ENCODE data around the gene COPE.

Gene COPE

GRCh38 chr19:18855647-18856384 is 63.4 kb downstream of the COPE start:
- H3K4me3 ChIP-seq (ENCODE audit: low read depth, low read length) = no peak overlapping the region
- TF ChIP-seq, protein P1, sequence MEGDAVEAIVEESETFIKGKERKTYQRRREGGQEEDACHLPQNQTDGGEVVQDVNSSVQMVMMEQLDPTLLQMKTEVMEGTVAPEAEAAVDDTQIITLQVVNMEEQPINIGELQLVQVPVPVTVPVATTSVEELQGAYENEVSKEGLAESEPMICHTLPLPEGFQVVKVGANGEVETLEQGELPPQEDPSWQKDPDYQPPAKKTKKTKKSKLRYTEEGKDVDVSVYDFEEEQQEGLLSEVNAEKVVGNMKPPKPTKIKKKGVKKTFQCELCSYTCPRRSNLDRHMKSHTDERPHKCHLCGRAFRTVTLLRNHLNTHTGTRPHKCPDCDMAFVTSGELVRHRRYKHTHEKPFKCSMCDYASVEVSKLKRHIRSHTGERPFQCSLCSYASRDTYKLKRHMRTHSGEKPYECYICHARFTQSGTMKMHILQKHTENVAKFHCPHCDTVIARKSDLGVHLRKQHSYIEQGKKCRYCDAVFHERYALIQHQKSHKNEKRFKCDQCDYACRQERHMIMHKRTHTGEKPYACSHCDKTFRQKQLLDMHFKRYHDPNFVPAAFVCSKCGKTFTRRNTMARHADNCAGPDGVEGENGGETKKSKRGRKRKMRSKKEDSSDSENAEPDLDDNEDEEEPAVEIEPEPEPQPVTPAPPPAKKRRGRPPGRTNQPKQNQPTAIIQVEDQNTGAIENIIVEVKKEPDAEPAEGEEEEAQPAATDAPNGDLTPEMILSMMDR (IDR thresholded peaks at IDR 0.05; ENCODE audit: control insufficient read depth, extremely low read depth, insufficient read depth) = no peak
- DNase-seq (ENCODE audit: low read depth) = no peak

DNA sequence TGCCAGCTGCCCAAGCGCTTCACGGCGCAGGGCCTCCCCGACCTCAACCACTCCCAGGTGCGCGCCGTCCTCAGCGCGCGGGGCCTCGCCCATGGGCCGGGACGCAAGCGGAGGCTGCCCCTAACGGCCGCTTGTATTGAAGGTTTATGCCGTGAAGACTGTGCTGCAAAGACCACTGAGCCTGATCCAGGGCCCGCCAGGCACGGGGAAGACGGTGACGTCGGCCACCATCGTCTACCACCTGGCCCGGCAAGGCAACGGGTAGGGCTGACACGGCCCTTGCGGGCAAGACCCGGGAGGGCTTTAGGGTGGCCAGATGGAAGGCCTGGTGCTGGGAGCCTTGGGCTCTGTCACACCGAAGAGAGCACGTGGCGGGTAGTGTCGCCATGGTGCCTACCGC is 64.2 kb downstream of the COPE start:
- DNase-seq (ENCODE audit: low read depth) = no peak
- TF ChIP-seq, protein P1 (IDR thresholded peaks at IDR 0.05; ENCODE audit: control insufficient read depth, extremely low read depth, insufficient read depth) = no peak
- H3K4me3 ChIP-seq (ENCODE audit: low read depth, low read length) = no peak overlapping the region

DNA sequence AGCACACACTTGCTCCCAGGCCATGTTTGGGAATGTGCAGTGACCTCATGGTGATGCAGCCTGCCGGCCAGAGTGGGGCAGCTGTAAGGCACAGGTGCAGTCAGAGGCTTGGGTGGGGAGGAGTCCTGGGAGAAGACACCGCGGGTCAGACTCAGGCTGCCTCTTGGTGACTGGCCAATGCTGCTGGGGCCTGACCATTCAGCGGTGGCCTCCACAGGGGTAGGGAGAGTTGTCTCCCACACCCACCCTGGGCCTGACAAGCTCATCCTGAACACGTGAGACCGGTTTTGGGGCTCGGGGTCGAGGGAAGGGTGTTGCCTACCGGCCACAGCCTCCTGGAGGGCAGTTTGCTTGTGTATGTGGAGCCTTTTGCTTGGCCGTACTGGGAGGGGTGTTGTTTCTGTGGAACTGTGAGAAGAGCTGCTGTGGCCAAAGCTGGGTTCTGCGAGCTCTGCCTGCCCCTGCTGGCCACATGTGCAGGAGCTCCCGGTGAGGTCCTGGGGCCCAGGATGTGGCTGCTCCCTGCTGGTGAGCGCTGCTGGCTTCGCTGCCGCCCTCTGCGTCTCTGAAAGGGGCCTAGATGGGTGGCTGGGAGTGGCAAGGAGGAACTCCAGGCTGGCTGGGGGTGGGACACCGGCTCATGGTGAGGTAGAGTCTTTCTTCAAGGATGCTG is 65.3 kb downstream of the COPE start:
- H3K4me3 ChIP-seq (ENCODE audit: low read depth, low read length) = no peak overlapping the region
- TF ChIP-seq, protein P1 (IDR thresholded peaks at IDR 0.05; ENCODE audit: control insufficient read depth, extremely low read depth, insufficient read depth) = no peak
- DNase-seq (ENCODE audit: low read depth) = no peak

DNA sequence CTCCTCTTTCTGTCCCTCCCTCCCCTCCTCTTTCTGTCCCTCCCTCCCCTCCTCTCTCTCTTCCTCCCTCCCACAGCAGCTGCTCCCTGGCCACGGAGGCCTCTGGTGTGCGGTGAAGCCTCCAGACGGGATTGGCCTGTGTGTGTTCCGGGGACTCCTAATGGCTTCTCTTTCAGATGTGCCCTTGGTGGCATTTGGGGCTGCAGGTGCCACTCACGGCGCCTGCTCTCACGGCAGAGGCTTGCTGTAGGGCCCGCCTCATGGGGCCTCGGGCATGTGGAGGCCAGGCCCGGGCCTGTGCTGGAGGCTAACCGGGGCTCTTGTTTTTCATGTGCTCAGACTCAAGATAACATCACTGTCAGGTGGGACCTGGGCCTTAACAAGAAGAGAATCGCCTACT is 66.5 kb downstream of the COPE start:
- no peak overlapping the region for H3K4me3 ChIP-seq (ENCODE audit: low read depth, low read length)
- TF ChIP-seq, protein P1 (IDR thresholded peaks at IDR 0.05; ENCODE audit: control insufficient read depth, extremely low read depth, insufficient read depth) = no peak
- DNase-seq (ENCODE audit: low read depth) = no peak

DNA sequence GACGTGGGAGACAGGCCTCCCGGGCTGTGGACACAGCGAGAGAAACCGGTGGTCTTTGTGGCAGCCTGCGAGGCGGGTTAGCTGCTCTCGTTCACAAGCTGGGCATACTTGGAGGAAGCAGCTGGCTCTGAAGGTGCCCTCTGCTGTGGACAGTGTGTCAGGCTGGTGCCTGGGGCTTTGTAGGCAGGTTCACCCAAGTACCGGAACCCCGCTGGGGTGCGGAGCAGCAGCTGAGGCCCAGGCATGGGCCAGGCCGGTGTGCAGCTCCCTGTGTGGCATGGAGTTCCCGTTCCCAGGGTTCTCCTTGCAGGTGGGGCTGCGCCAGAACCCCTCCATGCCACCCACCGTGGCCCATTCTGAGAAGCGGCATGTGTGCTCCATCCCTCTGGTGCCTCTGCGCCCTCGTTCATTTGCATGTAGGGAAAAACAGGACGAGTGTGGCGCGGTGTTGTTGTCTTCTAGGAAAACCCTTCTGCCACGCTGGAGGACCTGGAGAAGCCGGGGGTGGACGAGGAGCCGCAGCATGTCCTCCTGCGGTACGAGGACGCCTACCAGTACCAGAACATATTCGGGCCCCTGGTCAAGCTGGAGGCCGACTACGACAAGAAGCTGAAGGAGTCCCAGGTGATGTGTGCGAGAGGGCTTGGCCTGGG is 67.4 kb downstream of the COPE start:
- TF ChIP-seq, protein P1 (IDR thresholded peaks at IDR 0.05; ENCODE audit: control insufficient read depth, extremely low read depth, insufficient read depth) = no peak
- no peak overlapping the region for H3K4me3 ChIP-seq (ENCODE audit: low read depth, low read length)
- no peak for DNase-seq (ENCODE audit: low read depth)

DNA sequence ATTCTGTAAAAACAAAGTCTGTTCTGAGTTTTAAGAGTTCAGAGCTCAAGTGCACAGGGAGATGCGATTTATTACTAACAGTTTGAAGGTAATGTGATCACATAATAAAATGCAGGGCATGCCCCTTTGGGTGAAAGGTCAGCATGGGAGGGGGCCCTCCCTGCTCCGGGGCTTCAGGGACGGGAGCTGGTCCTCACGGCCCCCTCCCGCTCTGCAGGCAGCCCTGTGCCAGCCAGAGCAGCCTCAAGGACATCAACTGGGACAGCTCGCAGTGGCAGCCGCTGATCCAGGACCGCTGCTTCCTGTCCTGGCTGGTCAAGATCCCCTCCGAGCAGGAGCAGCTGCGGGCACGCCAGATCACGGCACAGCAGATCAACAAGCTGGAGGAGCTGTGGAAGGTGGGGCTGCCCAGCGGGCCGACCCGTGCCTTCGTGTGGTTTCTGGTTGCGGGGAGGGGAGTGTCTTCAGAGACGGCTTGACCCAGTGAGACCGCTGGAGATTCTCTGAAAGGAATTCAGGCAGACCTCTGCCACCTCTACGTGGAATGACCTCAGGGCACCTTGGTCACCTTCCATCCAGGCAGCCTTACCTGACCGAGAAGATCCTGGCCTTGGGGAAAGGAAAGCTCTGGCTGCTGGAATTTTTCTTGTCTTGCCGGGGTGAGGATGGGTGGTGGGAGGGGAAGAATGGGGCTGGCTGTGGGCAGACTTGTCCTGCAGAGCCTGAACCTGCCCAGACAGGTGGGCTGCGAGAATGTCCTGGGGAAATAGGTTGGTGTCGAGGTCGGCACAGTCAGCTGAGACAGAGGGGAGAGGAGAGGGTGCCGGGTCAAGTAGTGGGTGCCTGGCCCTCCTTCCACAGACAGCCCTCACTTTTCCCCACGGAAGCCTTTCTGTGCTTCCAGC is 68.5 kb downstream of the COPE start:
- H3K4me3 ChIP-seq (ENCODE audit: low read depth, low read length) = no peak overlapping the region
- DNase-seq (ENCODE audit: low read depth) = no peak
- TF ChIP-seq, protein P1 (IDR thresholded peaks at IDR 0.05; ENCODE audit: control insufficient read depth, extremely low read depth, insufficient read depth) = no peak

Measured in LNCaP clone FGC (cell line).